IMR-90 (cell line): Measurements from ENCODE around the gene NUP210L. TPM values are rescaled to one million over a fixed set of nuclear protein-coding genes. Genes with fewer than 3 reads are reported as not detected.

Experiments used
- ATAC-seq: fragments of 200-7000 bp; cut with Tn5 transposase; 2 replicates; pipeline ENCODE4 v1.9.1; 2020; ENCODE audit warnings: low read depth, mild to moderate bottlenecking, moderate library complexity
- BruUV-seq: library from RNA; stranded (reverse); fragments of 400-500 nt; replicated peaks from 2 replicates; lab custom pipeline; 2021; lab: Mats Ljungman, UMichigan
- CTCF ChIA-PET: fragments of 300-600 bp; formaldehyde crosslinking; extraction: SDS; loops from one replicate; lab custom pipeline; 2021; ENCODE audit warnings: antibody characterized with exemption; lab: Yijun Ruan, JAX
- POLR2A ChIA-PET: fragments of 300-600 bp; sonication (Branson Sonifier 250); formaldehyde crosslinking; loops from one replicate; lab custom pipeline; 2022; ENCODE audit warnings: antibody characterized with exemption; ENCODE audit not compliant: unreplicated experiment; lab: Charles Lee
- DNase-seq: peaks from one replicate; pipeline ENCODE4 v3.0.0; 2013
- H2AFZ ChIP-seq: replicated peaks from 2 replicates; pipeline ENCODE3; 2013; ENCODE audit warnings: low read length, mild to moderate bottlenecking; ENCODE audit not compliant: poor library complexity
- H2AK5ac ChIP-seq: 2 replicates; pipeline ENCODE4 v1.6.1; 2013; ENCODE audit warnings: low read depth, low read length, inconsistent platforms
- H2AK9ac ChIP-seq: replicated peaks from 2 replicates; pipeline ENCODE3; 2013; ENCODE audit warnings: mild to moderate bottlenecking, low read depth, low read length, moderate library complexity; ENCODE audit not compliant: poor library complexity
- H2BK120ac ChIP-seq: 2 replicates; pipeline ENCODE4 v1.6.1; 2013; ENCODE audit warnings: low read depth, low read length, inconsistent platforms
- H2BK15ac ChIP-seq: 3 replicates; pipeline ENCODE4 v1.6.1; 2013; ENCODE audit warnings: low read depth, low read length, inconsistent platforms
- H2BK20ac ChIP-seq: 2 replicates; pipeline ENCODE4 v1.6.1; 2013; ENCODE audit warnings: low read depth, mild to moderate bottlenecking, inconsistent platforms, low read length, moderate library complexity
- H2BK5ac ChIP-seq: 2 replicates; pipeline ENCODE4 v1.6.1; 2013; ENCODE audit warnings: mild to moderate bottlenecking, low read depth, low read length, inconsistent platforms; ENCODE audit not compliant: poor library complexity, severe bottlenecking
- H3K14ac ChIP-seq: replicated peaks from 2 replicates; pipeline ENCODE4 v1.6.1; 2013; ENCODE audit warnings: low read depth, low read length, inconsistent platforms
- H3K18ac ChIP-seq: 2 replicates; pipeline ENCODE4 v1.6.1; 2013; ENCODE audit warnings: low read depth, low read length, control low read depth
- H3K23ac ChIP-seq: 2 replicates; pipeline ENCODE4 v1.6.1; 2013; ENCODE audit warnings: low read depth, low read length, inconsistent platforms
- H3K27ac ChIP-seq: 2 replicates; pipeline ENCODE4 v1.5.1; 2013; ENCODE audit warnings: mild to moderate bottlenecking, control low read depth, low read length; ENCODE audit not compliant: insufficient read depth
- H3K27me3 ChIP-seq: 2 replicates; pipeline ENCODE4 v1.6.1; 2013; ENCODE audit warnings: low read length; ENCODE audit not compliant: control insufficient read depth, insufficient read depth
- H3K36me3 ChIP-seq: 2 replicates; pipeline ENCODE4 v1.6.1; 2013; ENCODE audit warnings: low read length, mixed read lengths; ENCODE audit not compliant: control insufficient read depth, insufficient read depth
- H3K4ac ChIP-seq: 2 replicates; pipeline ENCODE4 v1.6.1; 2013; ENCODE audit warnings: low read depth, low read length, inconsistent platforms
- H3K4me1 ChIP-seq: 2 replicates; pipeline ENCODE4 v1.6.1; 2013; ENCODE audit warnings: low read length, mixed read lengths; ENCODE audit not compliant: control insufficient read depth, insufficient read depth
- H3K4me2 ChIP-seq: 2 replicates; pipeline ENCODE4 v1.6.1; 2013; ENCODE audit warnings: low read depth, mild to moderate bottlenecking, control low read depth, low read length, moderate library complexity
- H3K4me3 ChIP-seq: 2 replicates; pipeline ENCODE4 v1.5.1; 2013; ENCODE audit warnings: low read depth, mild to moderate bottlenecking, control low read depth, low read length, moderate library complexity; ENCODE audit not compliant: insufficient read depth
- H3K56ac ChIP-seq: 2 replicates; pipeline ENCODE4 v1.6.1; 2013; ENCODE audit warnings: low read length, inconsistent platforms; ENCODE audit not compliant: insufficient read depth; ENCODE audit errors: extremely low read depth
- H3K79me1 ChIP-seq, 2 experiments: 2 replicates each; pipeline ENCODE4 v1.6.1; 2013; ENCODE audit warnings: low read length in 2 of 2, inconsistent platforms in 1 of 2, low read depth in 1 of 2
- H3K9ac ChIP-seq: 2 replicates; pipeline ENCODE4 v1.6.1; 2013; ENCODE audit warnings: low read depth, low read length, control low read depth
- H3K9me1 ChIP-seq: 2 replicates; pipeline ENCODE4 v1.6.1; 2013; ENCODE audit warnings: low read length, inconsistent platforms; ENCODE audit not compliant: insufficient read depth
- H3K9me3 ChIP-seq: 2 replicates; pipeline ENCODE4 v1.6.1; 2013; ENCODE audit warnings: low read length; ENCODE audit not compliant: control insufficient read depth, insufficient read depth
- H4K20me1 ChIP-seq: 2 replicates; pipeline ENCODE4 v1.6.1; 2013; ENCODE audit warnings: low read length, inconsistent platforms; ENCODE audit not compliant: insufficient read depth
- H4K5ac ChIP-seq: 2 replicates; pipeline ENCODE4 v1.6.1; 2013; ENCODE audit warnings: mild to moderate bottlenecking, low read depth, low read length, control low read depth
- H4K8ac ChIP-seq, 2 experiments: 2 replicates each; pipeline ENCODE4 v1.6.1; 2013; ENCODE audit warnings: low read depth in 2 of 2, low read length in 2 of 2, control low read depth in 1 of 2, inconsistent platforms in 1 of 2
- H4K91ac ChIP-seq: 2 replicates; pipeline ENCODE4 v1.6.1; 2013; ENCODE audit warnings: low read depth, low read length, inconsistent platforms; ENCODE audit not compliant: insufficient read depth
- CEBPB ChIP-seq: IDR thresholded peaks from 2 replicates; pipeline ENCODE4 v1.6.1; 2012; ENCODE audit warnings: low read depth, low read length, improper control_type of control experiment
- CHD1 ChIP-seq: IDR thresholded peaks from 2 replicates; pipeline ENCODE4 v1.6.1; 2012; ENCODE audit warnings: low read depth, low read length, improper control_type of control experiment
- FOS ChIP-seq: fragments of 150-350 bp; IDR thresholded peaks from 2 replicates; pipeline ENCODE4 v1.6.1; 2016; ENCODE audit warnings: low read depth, low read length
- MAFK ChIP-seq: IDR thresholded peaks from 2 replicates; pipeline ENCODE4 v1.6.1; 2012; ENCODE audit warnings: low read depth, low read length, improper control_type of control experiment
- NFE2L2 ChIP-seq: fragments of 150-350 bp; IDR thresholded peaks from 2 replicates; pipeline ENCODE4 v1.6.1; 2016; ENCODE audit warnings: low read depth, mild to moderate bottlenecking, low read length
- POLR2A ChIP-seq: IDR thresholded peaks from 2 replicates; pipeline ENCODE4 v1.6.1; 2012; ENCODE audit warnings: mild to moderate bottlenecking, low read depth, low read length
- RAD21 ChIP-seq: IDR thresholded peaks from 2 replicates; pipeline ENCODE4 v1.6.1; 2012; ENCODE audit warnings: low read length, improper control_type of control experiment
- RFX5 ChIP-seq: IDR thresholded peaks from 2 replicates; pipeline ENCODE4 v1.8.0; 2012; ENCODE audit warnings: low read depth, mild to moderate bottlenecking, low read length, moderate library complexity
- USF2 ChIP-seq: fragments of 150-350 bp; IDR thresholded peaks from 2 replicates; pipeline ENCODE4 v1.6.1; 2017; ENCODE audit warnings: mild to moderate bottlenecking, antibody characterized with exemption, low read length, low read depth
- WGBS, 2 experiments: methylation state at CpG; one replicate each; pipeline versions ENCODE4 v1.1.5 to v1.1.7; 2013; ENCODE audit warnings: missing lambda C conversion rate in 2 of 2; ENCODE audit not compliant: insufficient read length in 1 of 2; ENCODE audit errors: extremely low coverage in 2 of 2; 5-methylcytosine and 5-hydroxymethylcytosine counted together
- dilution Hi-C: fragments of 300-500 bp; cut with HindIII; formaldehyde crosslinking; loops from one replicate; pipeline ENCODE4 v1.14.3; 2018; ENCODE audit warnings: low sequenced_read_pairs; ENCODE audit not compliant: unreplicated experiment
- in situ Hi-C: fragments of 300-500 bp; cut with MboI; formaldehyde crosslinking; loops from 3 replicates; pipeline ENCODE4 v1.14.3; 2019; ENCODE audit warnings: low sequenced_read_pairs, inconsistent platforms, mixed read lengths
- intact Hi-C: fragments of 100-400 bp; cut with micrococcal nuclease; formaldehyde crosslinking; loops from 2 replicates; pipeline ENCODE4 v1.10.0; 2022
- polyA plus RNA-seq, 3 experiments: library from polyadenylated mRNA; depleted of rRNA; stranded (reverse); fragments of >200 nt; gene quantifications; 2 replicates each; pipeline ENCODE4 v1.2.3, GENCODE V29; 2012; ENCODE audit warnings: low replicate concordance in 1 of 3
- total RNA-seq: library from RNA; depleted of rRNA; stranded (reverse); fragments of >200 nt; gene quantifications from 2 replicates; pipeline ENCODE4 v1.2.3, GENCODE V29; 2012

NUP210L gene
- total and polyA plus RNA-seq, 2 of the 4 experiments (the other 2 are of a cell fraction) = under 0.01 to 0.02 TPM

GRCh38 chr1:153990468-153991150, 164.3 kb downstream of the NUP210L start, which contains the start of gene RPS27 (continued):
- TF ChIP-seq USF2 = peak; percentile 3
- TF ChIP-seq NFE2L2 = no peak; the same call in 1 of the 2 replicates
- peak; percentile 60; the same call in 1 of the 2 replicates for TF ChIP-seq CHD1

- intact Hi-C loops = loop anchor here (2.0 to 10.0 kb wide), 2 partner anchors 25 to 483 kb away; partner anchors contain the start of gene SLC39A1
- Histone ChIP-seq H2BK20ac (no peak overlapping the region), H4K91ac (no peak overlapping the region), H2BK15ac (no peak overlapping the region), H3K18ac (no peak overlapping the region), H3K56ac (no peak overlapping the region), H3K27me3 (no peaks in the 10 kb centered on the region), H3K9me3 (no peaks in the 10 kb centered on the region), H3K4me3 (no peak overlapping the region), H2AFZ (no peak overlapping the region), H3K9me1 (peaks cover 9% of the 10 kb centered on the region), H4K20me1 (peaks cover 9% of the 10 kb centered on the region; the same call in 1 of the 2 replicates), H3K4me1 (peaks cover 6% of the 10 kb centered on the region), H2BK120ac (no peak overlapping the region), H3K27ac (no peak overlapping the region), H2BK5ac (no peak overlapping the region), H3K4ac (no peak overlapping the region), H3K79me1 (peaks cover 37 to 53% of the 10 kb centered on the region in 2 experiments), H2AK5ac (no peak overlapping the region), H3K36me3 (peaks cover 16% of the 10 kb centered on the region), H4K8ac (no peak overlapping the region), H3K4me2 (no peak overlapping the region), H4K5ac (no peak overlapping the region), H3K23ac (no peak overlapping the region), H2AK9ac (no peak overlapping the region), H3K14ac (no peak overlapping the region), H3K9ac (no peak overlapping the region)
- CTCF ChIA-PET = interaction anchor here (0.7 to 1.0 kb wide), 2 partner anchors 20 to 138 kb away, joined by 3 to 4 read pairs; partner anchors contain the start of gene CREB3L4
- DNase-seq = no peak
- no peak for TF ChIP-seq CEBPB
- no peak for TF ChIP-seq NFE2L2
- TF ChIP-seq MAFK = no peak
- no peak for TF ChIP-seq USF2
- TF ChIP-seq FOS = no peak
- TF ChIP-seq RAD21 = no peak
- no peak for TF ChIP-seq POLR2A
- no peak for TF ChIP-seq RFX5
- BruUV-seq = no TSS peak
- POLR2A ChIA-PET = no interaction called here
- 100% methylated on average over 1 of the region's 8 CpGs; no CpG with 5 or more reads in 1 of the 2 experiments for WGBS, 2 experiments
- dilution Hi-C loops = no loop called here
- ATAC-seq = no peak
- in situ Hi-C loops = no loop called here
Measured at GRCh38 chr1:153987621-153988020, 167.3 kb downstream of the NUP210L start.
